ENCODE results near the gene SV2C.

Gene SV2C

DNA sequence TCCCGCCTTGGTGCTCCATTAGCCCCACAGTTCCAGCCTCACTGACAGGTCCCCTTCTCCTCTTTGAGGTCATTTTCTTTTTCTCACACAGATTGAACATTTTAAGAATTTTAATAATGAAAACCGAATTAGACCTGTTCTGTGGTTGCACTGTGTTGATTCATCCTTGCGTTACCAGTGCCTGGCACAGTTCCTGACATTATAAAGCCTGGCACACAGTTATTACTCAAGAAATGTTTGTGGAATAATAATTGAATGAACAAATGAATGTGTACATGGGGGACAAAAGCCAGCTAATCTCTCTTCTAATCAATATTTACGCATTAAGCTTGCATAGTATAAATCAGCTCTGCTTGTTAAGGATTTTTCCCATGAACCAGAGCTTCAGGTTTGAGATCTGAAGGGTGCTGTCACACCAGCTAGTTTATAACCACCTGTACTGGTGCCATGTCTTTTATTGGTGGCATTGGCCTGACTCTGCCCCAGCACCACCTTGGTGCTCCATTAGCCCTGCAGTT, 80.0 kb downstream of the SV2C start:
- DNase-seq: no peak

DNA sequence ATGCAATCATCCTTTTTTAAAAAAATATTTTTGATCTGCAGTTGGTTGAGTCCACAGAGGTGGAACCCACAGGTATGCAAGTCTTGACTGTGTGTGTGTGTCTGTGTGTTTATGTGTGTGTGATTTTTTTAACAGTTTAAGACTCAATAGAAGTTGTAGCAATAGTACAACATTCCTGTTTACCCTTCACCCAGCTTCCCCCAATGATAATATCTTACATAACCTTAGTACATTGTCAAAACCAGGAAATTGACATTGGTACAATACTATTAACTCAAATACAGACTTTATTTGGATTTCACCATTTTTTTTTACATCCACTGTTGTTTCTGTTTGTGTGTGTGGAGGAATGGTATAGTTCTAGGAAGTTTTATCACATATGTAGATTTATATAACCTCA, 81.8 kb downstream of the SV2C start:
- DNase-seq: no peak

GRCh38 chr5:76165711-76166374, 82.7 kb downstream of the SV2C start:
- DNase-seq: no peak

- DNase-seq: no peak
These were observed 83.8 kb downstream of the SV2C start for GRCh38 chr5:76166886-76167576.

GRCh38 chr5:76169146-76169905, 86.1 kb downstream of the SV2C start:
- no peak for DNase-seq

- no peak for DNase-seq
These were observed 90.9 kb downstream of the SV2C start for GRCh38 chr5:76174101-76174500.

DNA sequence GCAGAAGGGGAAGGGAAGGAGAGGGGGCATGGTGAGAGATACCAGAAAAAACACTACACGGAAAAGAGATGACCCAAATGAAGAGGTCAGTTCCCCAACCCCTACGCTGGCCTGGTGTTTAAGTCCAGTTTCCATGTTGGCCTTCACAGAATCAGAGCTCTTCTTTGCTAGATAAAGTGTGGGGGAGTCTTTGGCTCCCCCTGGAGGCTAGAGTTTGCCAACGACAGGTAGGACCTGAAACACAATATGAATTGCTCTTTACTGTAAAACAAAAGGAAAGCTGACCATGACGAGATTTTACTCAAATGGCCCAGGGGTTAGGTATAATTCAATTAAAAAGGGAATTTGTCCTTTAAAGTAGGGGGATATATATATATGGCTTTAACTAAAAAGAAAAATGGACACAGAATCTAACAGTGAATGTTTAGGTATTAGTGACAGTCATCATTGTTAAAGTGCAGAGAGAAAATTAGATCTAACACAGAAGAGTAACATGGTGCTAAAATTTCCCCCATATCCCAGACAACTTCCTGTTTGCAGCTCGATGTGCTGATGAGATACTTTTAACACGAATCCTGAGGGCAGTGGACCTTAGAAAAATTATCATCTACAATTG, 92.0 kb downstream of the SV2C start:
- DNase-seq: peak in 16 of 56 donors; percentile 1 to 38 (median 8)

DNA sequence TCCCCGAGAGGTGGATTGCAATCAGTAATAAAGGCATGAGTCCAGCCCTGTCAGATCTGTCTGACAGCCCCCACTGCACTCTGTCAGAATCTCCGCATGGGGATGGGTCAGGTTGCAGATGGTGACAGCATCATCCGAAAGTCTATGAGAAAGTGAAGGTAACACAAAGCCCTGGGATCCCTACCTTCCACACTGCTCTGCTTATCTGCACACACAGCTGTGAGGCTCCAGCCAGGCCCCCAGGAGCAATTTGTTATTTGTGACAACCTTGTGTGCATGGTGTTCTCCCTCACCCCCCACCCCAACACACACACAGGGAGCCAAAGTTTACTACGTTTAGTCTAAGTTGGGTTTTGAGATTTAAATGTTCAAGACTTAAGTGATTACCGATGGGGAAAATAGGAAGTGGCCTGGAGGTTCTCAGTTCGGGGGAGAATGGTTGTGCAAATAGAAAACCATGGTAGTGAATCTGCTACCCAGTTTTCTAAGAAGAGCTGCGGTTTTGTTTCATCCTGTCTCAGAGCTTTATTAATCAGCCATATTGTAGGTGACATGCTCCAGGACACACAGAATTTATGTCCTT, 92.7 kb downstream of the SV2C start:
- DNase-seq: no peak

DNA sequence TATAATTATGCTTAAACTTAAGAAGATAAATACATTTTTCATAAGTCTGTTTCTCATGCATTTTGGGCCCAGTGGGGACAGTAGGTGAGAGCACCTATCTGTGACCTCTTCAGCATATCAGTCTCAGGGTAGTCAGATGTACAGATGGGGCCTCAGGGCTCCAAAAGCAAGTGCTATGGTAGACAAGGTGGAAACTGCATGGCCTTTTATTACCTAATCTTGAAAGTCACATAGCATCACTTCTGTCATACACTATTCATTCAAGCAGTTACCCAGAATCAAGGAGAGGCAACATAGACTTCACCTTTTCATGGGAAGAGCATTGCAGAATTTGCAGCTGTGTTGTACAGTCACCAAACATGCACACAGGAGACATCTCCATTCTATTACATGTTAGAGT, 94.8 kb downstream of the SV2C start:
- DNase-seq: no peak

DNA sequence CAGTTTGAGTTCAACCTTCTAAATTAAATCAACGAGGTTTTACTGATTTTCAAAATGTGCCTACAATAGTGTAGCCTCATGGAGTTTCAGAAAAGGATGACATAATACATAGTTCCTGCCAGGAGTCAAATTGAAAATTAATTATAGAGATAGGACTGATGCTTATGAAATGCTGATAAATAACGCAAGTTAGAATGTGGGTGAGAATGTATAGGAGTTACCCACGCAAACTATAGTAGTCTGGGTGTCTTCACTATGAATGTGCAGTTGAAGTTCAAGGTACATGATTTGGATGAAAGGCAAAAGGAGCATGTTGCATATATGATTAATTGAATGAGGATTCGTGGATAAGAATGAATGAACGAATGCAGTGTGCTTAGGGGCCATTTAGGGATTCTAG, 95.7 kb downstream of the SV2C start:
- DNase-seq: no peak

DNA sequence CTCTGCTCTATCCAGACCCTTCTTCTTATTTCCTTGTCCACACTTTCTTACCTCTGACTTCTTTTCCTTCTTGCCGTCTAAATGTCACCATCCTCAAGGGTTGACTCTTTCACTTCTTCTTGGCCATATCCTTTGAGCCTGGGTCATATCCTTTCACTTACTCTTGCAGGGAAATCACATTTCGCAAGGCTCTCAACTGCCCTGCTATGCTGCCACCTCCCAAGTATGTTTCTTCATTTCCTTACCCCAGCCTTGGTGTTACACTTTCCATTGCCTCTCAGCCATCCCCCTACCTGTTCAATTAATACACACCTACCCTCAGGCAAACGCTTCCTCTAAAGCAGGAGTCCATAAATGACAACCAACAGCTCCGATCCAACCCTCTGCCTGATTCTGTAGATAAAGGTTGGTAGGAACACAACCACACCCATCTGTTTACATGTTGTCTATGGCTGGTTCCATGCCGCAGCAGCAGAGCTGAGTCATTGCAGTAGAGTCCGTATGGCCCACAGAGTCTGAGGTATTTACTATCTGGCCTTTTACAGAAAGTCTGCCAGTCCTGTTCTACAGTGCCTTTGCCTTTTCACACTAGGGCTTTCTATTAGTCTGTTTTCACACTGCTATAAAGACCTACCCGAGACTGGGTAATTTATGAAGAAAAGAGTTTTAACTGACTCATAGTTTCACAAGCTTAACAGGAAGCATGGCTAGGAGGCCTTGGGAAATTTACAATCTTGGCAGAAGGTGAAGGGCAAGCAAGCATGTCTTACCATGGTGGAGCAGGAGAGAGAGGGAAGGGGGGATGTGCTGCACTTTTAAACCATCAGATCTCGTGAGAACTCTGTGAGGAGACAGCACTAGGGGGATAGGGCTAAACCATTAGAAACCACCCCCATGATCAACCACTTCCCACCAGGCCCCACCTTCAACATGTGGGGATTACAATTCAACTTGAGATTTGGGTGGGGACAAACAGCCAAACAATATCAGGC, 97.9 kb downstream of the SV2C start:
- no peak for DNase-seq

- no peak for DNase-seq
These were observed 104.2 kb downstream of the SV2C start for GRCh38 chr5:76187386-76187785.

- no peak for DNase-seq
These were observed 107.2 kb downstream of the SV2C start for GRCh38 chr5:76190356-76190755.

- DNase-seq: no peak
These were observed 109.7 kb downstream of the SV2C start for GRCh38 chr5:76192837-76193236.

DNA sequence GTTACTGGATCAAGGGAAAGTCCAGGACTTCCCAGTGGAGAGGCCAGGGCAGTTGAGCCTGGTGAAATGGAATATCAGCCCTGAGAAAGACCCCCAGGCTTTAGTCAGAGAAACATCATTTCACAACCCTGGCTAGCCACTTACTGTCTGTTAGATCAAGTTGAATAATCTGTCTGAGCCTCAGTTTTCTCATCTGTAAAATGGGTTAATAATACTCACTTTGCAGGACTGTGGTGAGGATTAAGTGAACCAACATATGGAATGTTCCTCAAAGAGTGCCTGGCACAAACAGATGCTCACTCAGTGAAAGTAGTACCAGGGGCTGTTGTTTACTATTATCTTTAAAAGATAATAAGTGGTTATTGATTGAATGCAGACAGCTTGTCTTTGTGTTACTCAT, 110.5 kb downstream of the SV2C start:
- no peak for DNase-seq

- no peak for DNase-seq
These were observed 111.2 kb downstream of the SV2C start for GRCh38 chr5:76194340-76194739.

DNA sequence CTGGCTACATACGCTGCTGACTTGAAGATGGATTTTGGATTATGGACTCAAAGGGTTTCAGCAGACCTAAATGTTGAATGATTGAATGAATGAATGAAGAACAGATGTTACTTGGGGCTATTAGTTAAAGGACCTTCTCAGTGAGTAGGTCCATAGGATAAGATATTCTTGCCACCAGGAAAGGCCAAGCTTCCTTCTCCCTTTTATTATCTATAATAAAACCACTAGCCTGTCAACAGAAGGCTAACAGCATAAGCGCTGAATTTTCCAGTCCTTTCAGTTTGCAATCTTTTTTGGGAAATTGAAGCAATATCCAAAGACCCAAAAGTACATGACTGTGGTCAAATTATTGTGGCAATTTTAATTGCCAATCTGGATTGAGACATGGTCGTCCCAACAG, 113.3 kb downstream of the SV2C start:
- DNase-seq: no peak

GRCh38 chr5:76196886-76197489, 113.8 kb downstream of the SV2C start:
- no peak for DNase-seq

DNA sequence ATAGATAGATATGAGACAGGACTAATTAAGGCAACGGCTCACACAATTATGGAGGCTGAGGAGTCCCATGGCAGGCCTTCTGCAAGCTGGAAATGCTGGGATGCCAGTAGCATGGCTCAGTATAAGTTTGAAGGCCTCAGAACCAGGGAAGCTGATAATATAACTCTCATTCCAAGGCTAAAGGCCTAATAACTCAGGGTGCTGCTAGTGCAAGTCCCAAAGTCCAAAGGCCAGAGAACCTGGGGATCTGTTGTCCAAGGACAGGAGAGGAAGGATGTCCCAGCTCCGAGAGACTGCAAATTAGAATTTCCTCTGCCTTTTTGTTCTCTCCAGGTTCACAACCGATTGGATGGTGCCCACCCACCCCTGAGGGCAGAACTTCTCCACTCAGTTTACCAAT, 114.5 kb downstream of the SV2C start:
- DNase-seq: no peak
